RWPE1 (cell line): Measurements from ENCODE around the gene TBL1X.

Experiments used
- CTCF ChIA-PET: fragments of 350-600 bp; sonication (Branson Sonifier 250); formaldehyde crosslinking; extraction: SDS; loops from one replicate; lab custom pipeline; 2021; lab: Yijun Ruan, JAX
- POLR2A ChIA-PET: fragments of 400-600 bp; formaldehyde crosslinking; extraction: SDS; loops from one replicate; lab custom pipeline; 2020; ENCODE audit warnings: antibody characterized with exemption; ENCODE audit not compliant: low non-redundant PET; lab: Yijun Ruan, JAX
- DNase-seq: peaks from one replicate; pipeline ENCODE4 v3.0.0; 2012; ENCODE audit warnings: low spot score
- H3K27ac ChIP-seq: fragments of 450-650 bp; 2 replicates; pipeline ENCODE4 v1.5.1; 2017
- CTCF ChIP-seq: fragments of 450-650 bp; conservative IDR thresholded peaks from 2 replicates; pipeline ENCODE4 v1.5.1; 2017; ENCODE audit warnings: low read depth, mild to moderate bottlenecking

TBL1X gene

GRCh38 chrX:9482408-9482807, 17.6 kb downstream of the TBL1X start:
- no peak for TF ChIP-seq CTCF
- POLR2A ChIA-PET = no interaction called here
- CTCF ChIA-PET = no interaction called here
- H3K27ac ChIP-seq = no peak overlapping the region
- peak; percentile 3 for DNase-seq

GRCh38 chrX:9482837-9483236, 18.0 kb downstream of the TBL1X start:
- no peak for DNase-seq
- TF ChIP-seq CTCF = no peak
- CTCF ChIA-PET = no interaction called here
- POLR2A ChIA-PET = no interaction called here
- no peak overlapping the region for H3K27ac ChIP-seq

DNA sequence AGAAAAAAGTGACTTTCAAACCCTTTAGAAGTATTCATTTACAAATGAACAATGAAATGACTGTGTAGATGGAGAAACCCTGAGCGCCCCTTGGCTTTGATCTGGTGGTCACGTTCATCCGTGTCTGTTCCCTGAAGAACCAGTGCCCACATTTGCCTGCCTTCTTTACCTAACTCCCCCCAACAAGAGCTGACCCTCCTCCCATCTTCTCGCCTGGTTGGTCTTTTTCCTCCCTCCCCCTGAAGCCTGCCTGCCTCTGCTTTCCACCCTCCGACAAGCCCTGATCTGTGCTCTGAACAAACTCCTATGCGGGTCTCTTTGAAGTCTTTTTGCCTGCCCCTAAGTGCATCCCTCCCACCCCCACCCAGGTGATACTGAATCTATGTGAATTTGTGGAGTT, 18.5 kb downstream of the TBL1X start:
- ChIA-PET POLR2A (no interaction called here), CTCF (no interaction called here)
- no peak for TF ChIP-seq CTCF
- DNase-seq = no peak
- H3K27ac ChIP-seq = no peak overlapping the region

DNA sequence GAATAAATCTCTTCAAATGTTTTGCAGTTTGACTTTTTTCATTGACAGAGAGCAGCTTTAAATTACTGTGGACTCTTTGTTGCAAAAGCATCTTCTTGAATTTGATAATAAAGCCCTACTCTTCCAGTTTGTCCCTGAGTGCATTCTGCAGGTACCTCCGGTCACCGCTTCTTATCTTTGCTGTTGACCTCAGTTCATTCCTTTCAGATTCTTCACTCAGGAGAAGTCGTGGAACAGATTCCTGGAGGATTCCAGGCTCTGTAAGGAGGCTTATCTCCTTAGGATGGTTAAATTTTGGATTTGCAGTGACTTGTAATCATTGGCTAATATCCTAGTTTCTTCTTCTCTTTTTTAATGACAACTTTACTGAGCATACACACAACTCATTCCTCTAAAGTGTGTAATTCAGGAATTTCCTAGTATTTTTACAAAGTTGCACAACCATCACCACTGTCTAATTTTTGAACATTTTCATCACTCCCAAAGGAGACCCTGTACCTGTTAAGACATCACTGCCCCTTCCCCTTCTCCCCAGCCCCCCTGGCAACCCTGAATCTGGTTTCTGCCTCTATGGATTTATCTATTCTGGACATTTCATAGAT, 22.0 kb downstream of the TBL1X start:
- H3K27ac ChIP-seq = no peak overlapping the region
- TF ChIP-seq CTCF = no peak
- CTCF ChIA-PET = interaction anchor here (0.9 kb wide), 1 partner anchor 238 kb away, joined by 3 read pairs; no protein-coding TSS in a partner anchor
- POLR2A ChIA-PET = no interaction called here
- no peak for DNase-seq

- no peak overlapping the region for H3K27ac ChIP-seq
- DNase-seq = no peak
- ChIA-PET POLR2A (no interaction called here), CTCF (no interaction called here)
- no peak for TF ChIP-seq CTCF
Observed at GRCh38 chrX:9488586-9488985, 23.7 kb downstream of the TBL1X start.

DNA sequence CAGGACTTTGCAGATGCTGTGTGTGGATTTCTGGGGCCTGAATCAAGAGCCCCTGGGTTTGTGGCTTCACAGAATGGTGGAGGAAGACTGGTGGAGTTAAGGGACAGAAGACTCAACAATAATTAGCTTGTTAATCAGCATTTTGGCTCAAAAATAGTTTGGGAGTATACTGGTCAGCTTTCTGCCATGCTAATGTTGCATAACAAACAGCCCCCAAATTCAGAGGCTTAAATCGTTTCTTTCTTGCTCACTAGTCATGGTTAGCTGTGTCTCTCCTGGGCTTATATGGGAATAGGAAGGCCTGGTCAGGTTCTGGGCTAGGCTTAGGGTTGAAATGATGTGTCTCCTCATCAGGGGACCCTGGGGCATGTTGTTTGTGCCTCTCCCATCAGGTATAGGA, 24.4 kb downstream of the TBL1X start:
- no peak overlapping the region for H3K27ac ChIP-seq
- CTCF ChIA-PET = no interaction called here
- DNase-seq = no peak
- POLR2A ChIA-PET = no interaction called here
- TF ChIP-seq CTCF = no peak
